Effector memory CD4-positive, alpha-beta T cell (primary cell): ENCODE data around the gene KIAA1217.

Experiments
- DNase-seq, 3 donors: peaks; one replicate each; pipeline ENCODE4 v3.0.0-alpha.2; 2020
- H3K27ac ChIP-seq: 2 replicates; pipeline ENCODE4 v1.7.0; 2013; ENCODE audit warnings: mild to moderate bottlenecking, low read length, moderate library complexity; ENCODE audit not compliant: insufficient read depth, poor library complexity, severe bottlenecking
- H3K27me3 ChIP-seq: replicated peaks from 2 replicates; pipeline ENCODE4 v1.7.0; 2013; ENCODE audit warnings: mild to moderate bottlenecking, low read length; ENCODE audit not compliant: insufficient read depth, control insufficient read depth, poor library complexity, severe bottlenecking
- H3K36me3 ChIP-seq: 2 replicates; pipeline ENCODE4 v1.7.0; 2013; ENCODE audit warnings: mild to moderate bottlenecking, low read length, moderate library complexity; ENCODE audit not compliant: control insufficient read depth, insufficient read depth
- H3K4me1 ChIP-seq: 2 replicates; pipeline ENCODE4 v1.7.0; 2013; ENCODE audit warnings: low read length, mild to moderate bottlenecking; ENCODE audit not compliant: control insufficient read depth, insufficient read depth, poor library complexity, severe bottlenecking
- H3K4me3 ChIP-seq: 2 replicates; pipeline ENCODE4 v1.7.0; 2013; ENCODE audit warnings: low read length, low read depth, mild to moderate bottlenecking; ENCODE audit not compliant: insufficient read depth, poor library complexity, severe bottlenecking
- H3K9me3 ChIP-seq: 2 replicates; pipeline ENCODE4 v1.7.0; 2013; ENCODE audit warnings: mild to moderate bottlenecking, low read length, moderate library complexity; ENCODE audit not compliant: control insufficient read depth

The KIAA1217 gene

GRCh38 chr10:24177636-24178035 lies 31.3 kb upstream of the KIAA1217 start:
- DNase-seq, result no peak
- no peaks in the 10 kb centered on the region for H3K4me1 ChIP-seq
- no peak overlapping the region for H3K27ac ChIP-seq
- H3K27me3 ChIP-seq, result no peaks in the 10 kb centered on the region
- no peaks in the 10 kb centered on the region for H3K36me3 ChIP-seq
- H3K9me3 ChIP-seq, result no peaks in the 10 kb centered on the region
- no peak overlapping the region for H3K4me3 ChIP-seq

- Histone ChIP-seq H3K4me3 (no peak overlapping the region), H3K9me3 (no peaks in the 10 kb centered on the region), H3K36me3 (no peaks in the 10 kb centered on the region), H3K27ac (no peak overlapping the region), H3K27me3 (no peaks in the 10 kb centered on the region), H3K4me1 (no peaks in the 10 kb centered on the region)
- DNase-seq, result no peak
These were observed 28.0 kb upstream of the KIAA1217 start for GRCh38 chr10:24180891-24181290.

GRCh38 chr10:24184455-24184854 lies 24.5 kb upstream of the KIAA1217 start:
- Histone ChIP-seq H3K9me3 (no peaks in the 10 kb centered on the region), H3K27me3 (no peaks in the 10 kb centered on the region), H3K4me1 (no peaks in the 10 kb centered on the region), H3K36me3 (no peaks in the 10 kb centered on the region), H3K4me3 (no peak overlapping the region), H3K27ac (no peak overlapping the region)
- no peak for DNase-seq

GRCh38 chr10:24193330-24193729 lies 15.6 kb upstream of the KIAA1217 start:
- Histone ChIP-seq H3K4me3 (no peak overlapping the region), H3K27ac (no peak overlapping the region), H3K4me1 (no peaks in the 10 kb centered on the region), H3K36me3 (no peaks in the 10 kb centered on the region), H3K27me3 (no peaks in the 10 kb centered on the region), H3K9me3 (no peaks in the 10 kb centered on the region)
- no peak for DNase-seq

- Histone ChIP-seq H3K4me3 (no peak overlapping the region), H3K9me3 (no peaks in the 10 kb centered on the region), H3K27me3 (no peaks in the 10 kb centered on the region), H3K36me3 (no peaks in the 10 kb centered on the region), H3K27ac (no peak overlapping the region), H3K4me1 (no peaks in the 10 kb centered on the region)
- no peak for DNase-seq
These were observed 11.7 kb upstream of the KIAA1217 start for GRCh38 chr10:24197263-24197662.

GRCh38 chr10:24201503-24202180 lies 7.3 kb upstream of the KIAA1217 start:
- no peak overlapping the region for H3K27ac ChIP-seq
- DNase-seq, result no peak
- H3K27me3 ChIP-seq, result no peaks in the 10 kb centered on the region

GRCh38 chr10:24202181-24202570 lies 6.8 kb upstream of the KIAA1217 start:
- no peak for DNase-seq
- H3K9me3 ChIP-seq, result no peaks in the 10 kb centered on the region
- H3K4me3 ChIP-seq, result no peak overlapping the region
- H3K36me3 ChIP-seq, result no peaks in the 10 kb centered on the region
- H3K4me1 ChIP-seq, result no peaks in the 10 kb centered on the region
- H3K27ac ChIP-seq, result no peak overlapping the region
- no peaks in the 10 kb centered on the region for H3K27me3 ChIP-seq

More at GRCh38 chr10:24201503-24202180, 7.3 kb upstream of the KIAA1217 start:
- Histone ChIP-seq H3K4me1 (no peaks in the 10 kb centered on the region), H3K4me3 (no peak overlapping the region), H3K36me3 (no peaks in the 10 kb centered on the region), H3K9me3 (no peaks in the 10 kb centered on the region)

GRCh38 chr10:24205821-24206220 lies 3.1 kb upstream of the KIAA1217 start:
- Histone ChIP-seq H3K36me3 (no peaks in the 10 kb centered on the region), H3K27ac (no peak overlapping the region), H3K4me3 (no peak overlapping the region), H3K9me3 (no peaks in the 10 kb centered on the region), H3K27me3 (peaks cover 7% of the 10 kb centered on the region), H3K4me1 (peaks cover 5% of the 10 kb centered on the region)
- DNase-seq, result no peak

- Histone ChIP-seq H3K9me3 (no peaks in the 10 kb centered on the region), H3K27ac (no peak overlapping the region), H3K4me3 (no peak overlapping the region), H3K36me3 (no peaks in the 10 kb centered on the region), H3K27me3 (peaks cover 7% of the 10 kb centered on the region), H3K4me1 (peaks cover 5% of the 10 kb centered on the region)
- no peak for DNase-seq
These were observed 2.6 kb upstream of the KIAA1217 start for GRCh38 chr10:24206334-24206733.

- no peak for DNase-seq
- no peaks in the 10 kb centered on the region for H3K36me3 ChIP-seq
- H3K4me3 ChIP-seq, result no peak overlapping the region
- H3K27me3 ChIP-seq, result peaks cover 7% of the 10 kb centered on the region
- H3K4me1 ChIP-seq, result peaks cover 5% of the 10 kb centered on the region
- H3K27ac ChIP-seq, result no peak overlapping the region
- H3K9me3 ChIP-seq, result no peaks in the 10 kb centered on the region
These were observed 2.0 kb upstream of the KIAA1217 start for GRCh38 chr10:24206926-24207325.
